Neutrophil (primary cell): ENCODE data around the gene IGSF5.
"Not testable (repeated sequence)": the region's sequence is repeated elsewhere in the genome, so short reads cannot be mapped to it uniquely, and the experiment has no call there.

Source experiments
- H3K27ac ChIP-seq: fragments of 200-600 bp; sonication (generic); 2 replicates; pipeline ENCODE4 v1.5.1; 2016; ENCODE audit warnings: mild to moderate bottlenecking, moderate library complexity
- H3K27me3 ChIP-seq: fragments of 200-600 bp; sonication (generic); 2 replicates; pipeline ENCODE4 v1.6.0; 2016; ENCODE audit warnings: mild to moderate bottlenecking
- H3K36me3 ChIP-seq: fragments of 200-600 bp; sonication (generic); 2 replicates; pipeline ENCODE4 v1.5.1; 2017
- H3K4me1 ChIP-seq, 2 experiments: fragments of 200-600 bp in 1 of 2; sonication (generic) in 1 of 2; 1 replicate in 1 of 2; 2 replicates in 1 of 2; pipeline versions ENCODE4 v1.5.1 to v1.6.1; 2013 to 2016; ENCODE audit warnings: low read depth in 1 of 2, low read length in 1 of 2, mild to moderate bottlenecking in 1 of 2, moderate library complexity in 1 of 2; ENCODE audit not compliant: control insufficient read depth in 1 of 2, insufficient read depth in 1 of 2
- H3K4me3 ChIP-seq, 2 experiments: fragments of 200-600 bp in 1 of 2; sonication (generic) in 1 of 2; 1 replicate in 1 of 2; 2 replicates in 1 of 2; pipeline ENCODE4 v1.5.1; 2013 to 2016; ENCODE audit warnings: low read depth in 1 of 2, low read length in 1 of 2, mild to moderate bottlenecking in 1 of 2, moderate library complexity in 1 of 2
- H3K9me3 ChIP-seq: fragments of 200-600 bp; sonication (generic); 2 replicates; pipeline ENCODE4 v1.5.1; 2016
- CTCF ChIP-seq: fragments of 200-600 bp; sonication (generic); IDR thresholded peaks from 2 replicates; pipeline ENCODE4 v1.5.1; 2016; ENCODE audit warnings: antibody characterized with exemption

IGSF5 gene

GRCh38 chr21:39738566-39738965, 6.4 kb upstream of the IGSF5 start:
- no peak overlapping the region for H3K27ac ChIP-seq
- H3K4me1 ChIP-seq: no peaks in the 10 kb centered on the region
- no peaks in the 10 kb centered on the region for H3K9me3 ChIP-seq
- no peak overlapping the region for H3K4me3 ChIP-seq
- TF ChIP-seq CTCF: no peak
- H3K27me3 ChIP-seq: no peaks in the 10 kb centered on the region
- H3K36me3 ChIP-seq: no peaks in the 10 kb centered on the region

GRCh38 chr21:39739531-39739930, 5.5 kb upstream of the IGSF5 start:
- H3K36me3 ChIP-seq: not testable (repeated sequence)

GRCh38 chr21:39742561-39742960, 2.4 kb upstream of the IGSF5 start:
- H3K36me3 ChIP-seq, H3K4me1 ChIP-seq: not testable (repeated sequence)

More at GRCh38 chr21:39739531-39739930, 5.5 kb upstream of the IGSF5 start:
- H3K4me1 ChIP-seq, H3K27me3 ChIP-seq, H3K27ac ChIP-seq, H3K4me3 ChIP-seq, H3K9me3 ChIP-seq: not testable (repeated sequence)

GRCh38 chr21:39745332-39745731, 349 bp downstream of the IGSF5 start:
- not testable (repeated sequence) for H3K27ac ChIP-seq, H3K4me1 ChIP-seq

More at GRCh38 chr21:39742561-39742960, 2.4 kb upstream of the IGSF5 start:
- H3K27ac ChIP-seq, H3K27me3 ChIP-seq, H3K9me3 ChIP-seq, H3K4me3 ChIP-seq: not testable (repeated sequence)

GRCh38 chr21:39750670-39751069, 5.7 kb downstream of the IGSF5 start:
- no peaks in the 10 kb centered on the region for H3K9me3 ChIP-seq
- no peak overlapping the region for H3K4me3 ChIP-seq
- no peak overlapping the region for H3K27ac ChIP-seq
- no peaks in the 10 kb centered on the region for H3K4me1 ChIP-seq
- H3K27me3 ChIP-seq: no peaks in the 10 kb centered on the region
- no peaks in the 10 kb centered on the region for H3K36me3 ChIP-seq
- no peak for TF ChIP-seq CTCF

More at GRCh38 chr21:39745332-39745731, 349 bp downstream of the IGSF5 start:
- not testable (repeated sequence) for H3K4me3 ChIP-seq, H3K9me3 ChIP-seq, H3K27me3 ChIP-seq, H3K36me3 ChIP-seq

GRCh38 chr21:39754811-39755210, 9.8 kb downstream of the IGSF5 start:
- Histone ChIP-seq H3K27ac (no peak overlapping the region), H3K4me1 (no peaks in the 10 kb centered on the region), H3K4me3 (no peak overlapping the region), H3K27me3 (no peaks in the 10 kb centered on the region), H3K36me3 (no peaks in the 10 kb centered on the region), H3K9me3 (no peaks in the 10 kb centered on the region)
- TF ChIP-seq CTCF: no peak

- Histone ChIP-seq H3K4me1 (no peaks in the 10 kb centered on the region), H3K4me3 (no peak overlapping the region), H3K27me3 (no peaks in the 10 kb centered on the region), H3K27ac (no peak overlapping the region), H3K36me3 (no peaks in the 10 kb centered on the region), H3K9me3 (no peaks in the 10 kb centered on the region)
- no peak for TF ChIP-seq CTCF
Measured at GRCh38 chr21:39756285-39756684, 11.3 kb downstream of the IGSF5 start.
